Nephron progenitor cell (in vitro differentiated cells): ENCODE data around the gene EYA2.
A peak's percentile ranks its signal among the peaks of the same experiment; 100 is the strongest.

Experiments
- DNase-seq: peaks from one replicate; pipeline ENCODE4 v3.0.0; 2021
- H3K27ac Mint-ChIP-seq: 2 replicates; pipeline ENCODE4 v1.8.0; 2021; ENCODE audit warnings: mild to moderate bottlenecking, moderate library complexity, mixed read lengths
- H3K27me3 Mint-ChIP-seq: 2 replicates; pipeline ENCODE4 v1.8.0; 2021; ENCODE audit warnings: mild to moderate bottlenecking, low read depth, mixed read lengths; ENCODE audit not compliant: poor library complexity
- H3K36me3 Mint-ChIP-seq: 2 replicates; pipeline ENCODE4 v1.8.0; 2021; ENCODE audit warnings: low read depth, mixed read lengths
- H3K4me1 Mint-ChIP-seq: 2 replicates; pipeline ENCODE4 v1.8.0; 2021; ENCODE audit warnings: mixed read lengths
- H3K4me3 Mint-ChIP-seq: 2 replicates; pipeline ENCODE4 v1.8.0; 2021; ENCODE audit warnings: mild to moderate bottlenecking, moderate library complexity, mixed read lengths
- H3K9me3 Mint-ChIP-seq: 2 replicates; pipeline ENCODE4 v1.8.0; 2021; ENCODE audit warnings: mild to moderate bottlenecking, moderate library complexity, mixed read lengths
- CTCF ChIP-seq: fragments of 200-600 bp; sonication (generic); IDR thresholded peaks from 2 replicates; pipeline ENCODE4 v1.5.0; 2021; ENCODE audit warnings: antibody characterized with exemption

Gene EYA2

GRCh38 chr20:46890682-46891081 lies 4.0 kb upstream of the EYA2 start:
- DNase-seq: no peak
- Mint-ChIP-seq H3K9me3 (peaks cover 22% of the 10 kb centered on the region), H3K27me3 (peaks cover 51% of the 10 kb centered on the region), H3K4me1 (peaks cover 34% of the 10 kb centered on the region), H3K27ac (no peak overlapping the region), H3K36me3 (peaks cover 12% of the 10 kb centered on the region), H3K4me3 (no peak overlapping the region)
- TF ChIP-seq CTCF: no peak

- no peak for DNase-seq
- H3K36me3 Mint-ChIP-seq: peaks cover 12% of the 10 kb centered on the region
- peaks cover 22% of the 10 kb centered on the region for H3K9me3 Mint-ChIP-seq
- TF ChIP-seq CTCF: no peak
- H3K4me1 Mint-ChIP-seq: peaks cover 50% of the 10 kb centered on the region
- peaks cover 54% of the 10 kb centered on the region for H3K27me3 Mint-ChIP-seq
- H3K4me3 Mint-ChIP-seq: peak overlapping the region; percentile 84
- H3K27ac Mint-ChIP-seq: no peak overlapping the region
Observed at GRCh38 chr20:46893051-46893450, 1.6 kb upstream of the EYA2 start.

GRCh38 chr20:46893877-46894578 lies 615 bp upstream of the EYA2 start:
- H3K36me3 Mint-ChIP-seq: peaks cover 12% of the 10 kb centered on the region
- no peak for TF ChIP-seq CTCF
- peaks cover 49% of the 10 kb centered on the region for H3K27me3 Mint-ChIP-seq
- H3K9me3 Mint-ChIP-seq: peaks cover 22% of the 10 kb centered on the region
- peak overlapping the region; percentile 84 for H3K4me3 Mint-ChIP-seq
- no peak overlapping the region for H3K27ac Mint-ChIP-seq
- DNase-seq: no peak
- H3K4me1 Mint-ChIP-seq: peaks cover 58% of the 10 kb centered on the region

GRCh38 chr20:46894971-46895905 lies 595 bp downstream of the EYA2 start:
- H3K36me3 Mint-ChIP-seq: peaks cover 8% of the 10 kb centered on the region
- peak; percentile 39 for DNase-seq
- H3K27me3 Mint-ChIP-seq: peaks cover 44% of the 10 kb centered on the region
- H3K27ac Mint-ChIP-seq: no peak overlapping the region
- H3K9me3 Mint-ChIP-seq: peaks cover 11% of the 10 kb centered on the region
- peaks cover 70% of the 10 kb centered on the region for H3K4me1 Mint-ChIP-seq
- peak overlapping the region; percentile 93 for H3K4me3 Mint-ChIP-seq
- TF ChIP-seq CTCF: no peak

- peak overlapping the region; percentile 93 for H3K4me3 Mint-ChIP-seq
- H3K27me3 Mint-ChIP-seq: peaks cover 40% of the 10 kb centered on the region
- peaks cover 77% of the 10 kb centered on the region for H3K4me1 Mint-ChIP-seq
- peaks cover 5% of the 10 kb centered on the region for H3K9me3 Mint-ChIP-seq
- peaks cover 1% of the 10 kb centered on the region for H3K36me3 Mint-ChIP-seq
- no peak for DNase-seq
- TF ChIP-seq CTCF: no peak
- no peak overlapping the region for H3K27ac Mint-ChIP-seq
Observed at GRCh38 chr20:46895906-46896242, 1.2 kb downstream of the EYA2 start.
